OCI-LY3 (cell line): Measurements from ENCODE around the gene TBC1D2B.

Experiments used
- EZH2phosphoT487 ChIP-seq: fragments of 200-600 bp; shearing (Covaris generic); IDR thresholded peaks from 2 replicates; pipeline ENCODE4 v1.6.1; 2018; ENCODE audit warnings: antibody characterized with exemption, mixed run types, low read depth
- TF ChIP-seq, protein P1 (sequence below): fragments of 200-600, 300-600 bp; sonication (generic); IDR thresholded peaks from 2 replicates; pipeline ENCODE4 v1.5.1; 2014; ENCODE audit warnings: antibody characterized with exemption, low read length, low read depth

DNA sequence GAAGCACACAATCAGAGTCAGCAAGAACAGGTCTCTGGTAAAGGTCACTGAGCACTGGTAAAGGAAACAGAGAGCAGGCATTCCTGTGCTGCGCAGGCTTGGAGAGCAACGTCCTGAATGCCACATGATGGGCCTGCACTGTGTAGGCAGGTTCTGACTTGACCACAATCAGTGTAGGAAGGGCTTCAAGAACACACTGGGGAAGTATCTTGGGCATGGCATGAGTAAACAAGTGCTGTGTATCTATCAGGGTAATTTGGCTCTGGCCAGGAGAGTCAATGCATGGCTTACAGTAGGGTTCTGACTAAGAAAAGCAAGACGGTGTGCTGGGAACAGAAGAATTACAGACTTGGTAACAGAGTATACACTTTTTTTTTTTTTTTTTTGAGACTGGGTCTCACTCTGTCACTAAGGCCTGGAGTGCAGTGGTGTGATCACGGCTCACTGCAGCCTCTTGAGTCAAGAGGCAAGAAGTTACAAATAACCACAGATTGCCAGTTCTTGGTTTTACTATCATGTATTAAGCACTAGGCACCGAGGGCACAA lies 30.6 kb downstream of the TBC1D2B start:
- TF ChIP-seq, protein P1, sequence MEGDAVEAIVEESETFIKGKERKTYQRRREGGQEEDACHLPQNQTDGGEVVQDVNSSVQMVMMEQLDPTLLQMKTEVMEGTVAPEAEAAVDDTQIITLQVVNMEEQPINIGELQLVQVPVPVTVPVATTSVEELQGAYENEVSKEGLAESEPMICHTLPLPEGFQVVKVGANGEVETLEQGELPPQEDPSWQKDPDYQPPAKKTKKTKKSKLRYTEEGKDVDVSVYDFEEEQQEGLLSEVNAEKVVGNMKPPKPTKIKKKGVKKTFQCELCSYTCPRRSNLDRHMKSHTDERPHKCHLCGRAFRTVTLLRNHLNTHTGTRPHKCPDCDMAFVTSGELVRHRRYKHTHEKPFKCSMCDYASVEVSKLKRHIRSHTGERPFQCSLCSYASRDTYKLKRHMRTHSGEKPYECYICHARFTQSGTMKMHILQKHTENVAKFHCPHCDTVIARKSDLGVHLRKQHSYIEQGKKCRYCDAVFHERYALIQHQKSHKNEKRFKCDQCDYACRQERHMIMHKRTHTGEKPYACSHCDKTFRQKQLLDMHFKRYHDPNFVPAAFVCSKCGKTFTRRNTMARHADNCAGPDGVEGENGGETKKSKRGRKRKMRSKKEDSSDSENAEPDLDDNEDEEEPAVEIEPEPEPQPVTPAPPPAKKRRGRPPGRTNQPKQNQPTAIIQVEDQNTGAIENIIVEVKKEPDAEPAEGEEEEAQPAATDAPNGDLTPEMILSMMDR, result no peak
- no peak for TF ChIP-seq EZH2phosphoT487
